Trophoblast cell (in vitro differentiated cells and primary cell): ENCODE results near the gene MVP.
A peak's percentile ranks its signal among the peaks of the same experiment; 100 is the strongest.

ENCODE experiments used
- DNase-seq, 2 donors: peaks; one replicate each; pipeline ENCODE4 v3.0.0-alpha.2; 2016
- H2AFZ ChIP-seq: 2 replicates; pipeline ENCODE4 v1.6.1; 2013; ENCODE audit warnings: low read length, moderate library complexity, mild to moderate bottlenecking; ENCODE audit not compliant: insufficient read depth, poor library complexity
- H2AK5ac ChIP-seq: 2 replicates; pipeline ENCODE4 v1.6.1; 2013; ENCODE audit warnings: mild to moderate bottlenecking, low read length
- H2BK120ac ChIP-seq: 2 replicates; pipeline ENCODE4 v1.6.1; 2013; ENCODE audit warnings: low read length, mild to moderate bottlenecking, moderate library complexity; ENCODE audit not compliant: insufficient read depth, poor library complexity
- H2BK12ac ChIP-seq: 2 replicates; pipeline ENCODE4 v1.6.1; 2013; ENCODE audit warnings: mild to moderate bottlenecking, low read length, moderate library complexity
- H2BK5ac ChIP-seq: 2 replicates; pipeline ENCODE4 v1.6.1; 2013; ENCODE audit warnings: low read length, low read depth, moderate library complexity, mild to moderate bottlenecking; ENCODE audit not compliant: poor library complexity
- H3K14ac ChIP-seq: 2 replicates; pipeline ENCODE4 v1.6.1; 2013; ENCODE audit warnings: mild to moderate bottlenecking, low read length
- H3K18ac ChIP-seq: 2 replicates; pipeline ENCODE4 v1.6.1; 2013; ENCODE audit warnings: mild to moderate bottlenecking, low read length
- H3K23ac ChIP-seq: 2 replicates; pipeline ENCODE4 v1.6.1; 2013; ENCODE audit warnings: low read length
- H3K27ac ChIP-seq: 2 replicates; pipeline ENCODE4 v1.5.1; 2013; ENCODE audit warnings: low read depth, mild to moderate bottlenecking, inconsistent platforms, low read length, moderate library complexity
- H3K27me3 ChIP-seq: 2 replicates; pipeline ENCODE4 v1.6.1; 2013; ENCODE audit warnings: inconsistent platforms, mild to moderate bottlenecking, low read length, moderate library complexity; ENCODE audit not compliant: insufficient read depth
- H3K36me3 ChIP-seq, 2 experiments: 1 replicate in 1 of 2; 2 replicates in 1 of 2; pipeline ENCODE4 v1.6.1; 2013; ENCODE audit warnings: low read length in 2 of 2, mild to moderate bottlenecking in 2 of 2, moderate library complexity in 1 of 2; ENCODE audit not compliant: insufficient read depth in 2 of 2, control insufficient read depth in 1 of 2
- H3K4ac ChIP-seq: 2 replicates; pipeline ENCODE4 v1.6.1; 2013; ENCODE audit warnings: low read depth, mild to moderate bottlenecking, low read length, moderate library complexity
- H3K4me1 ChIP-seq, 2 experiments: 1 replicate in 1 of 2; 2 replicates in 1 of 2; pipeline ENCODE4 v1.6.1; 2013; ENCODE audit warnings: low read length in 2 of 2, mild to moderate bottlenecking in 2 of 2, moderate library complexity in 1 of 2; ENCODE audit not compliant: insufficient read depth in 2 of 2, control insufficient read depth in 1 of 2
- H3K4me2 ChIP-seq: 2 replicates; pipeline ENCODE4 v1.6.1; 2013; ENCODE audit warnings: inconsistent platforms, mild to moderate bottlenecking, low read length, moderate library complexity
- H3K4me3 ChIP-seq: 2 replicates; pipeline ENCODE4 v1.5.1; 2013; ENCODE audit warnings: mild to moderate bottlenecking, low read depth, low read length, inconsistent platforms
- H3K79me1 ChIP-seq: one replicate; pipeline ENCODE4 v1.6.1; 2013; ENCODE audit warnings: low read length
- H3K79me2 ChIP-seq: 2 replicates; pipeline ENCODE4 v1.6.1; 2013; ENCODE audit warnings: low read length, mild to moderate bottlenecking; ENCODE audit not compliant: control insufficient read depth, insufficient read depth, poor library complexity
- H3K9ac ChIP-seq: 2 replicates; pipeline ENCODE4 v1.6.1; 2013; ENCODE audit warnings: mild to moderate bottlenecking, low read length
- H3K9me3 ChIP-seq: 2 replicates; pipeline ENCODE4 v1.6.1; 2013; ENCODE audit warnings: low read depth, mild to moderate bottlenecking, control low read depth, inconsistent platforms, low read length; ENCODE audit not compliant: insufficient read depth
- H4K12ac ChIP-seq: 2 replicates; pipeline ENCODE4 v1.6.1; 2013; ENCODE audit warnings: low read depth, mild to moderate bottlenecking, low read length, moderate library complexity
- H4K8ac ChIP-seq: 2 replicates; pipeline ENCODE4 v1.6.1; 2013; ENCODE audit warnings: low read depth, mild to moderate bottlenecking, low read length, moderate library complexity
- H4K91ac ChIP-seq: one replicate; pipeline ENCODE4 v1.6.1; 2013; ENCODE audit warnings: low read depth, mild to moderate bottlenecking, low read length, moderate library complexity
- WGBS: extraction: QIAGEN DNeasy Blood & Tissue Kit; methylation state at CpG from one replicate; pipeline ENCODE4 v1.1.7; 2013; ENCODE audit warnings: missing lambda C conversion rate; ENCODE audit not compliant: insufficient read length, insufficient coverage; ENCODE audit errors: extremely low coverage; 5-methylcytosine and 5-hydroxymethylcytosine counted together

The MVP gene

GRCh38 chr16:29802416-29802935 is 17.8 kb upstream of the MVP start:
- H3K9me3 ChIP-seq = peaks cover 1% of the 10 kb centered on the region
- H3K27me3 ChIP-seq = no peaks in the 10 kb centered on the region
- H3K4me1 ChIP-seq = peaks cover 6 to 7% of the 10 kb centered on the region in 2 experiments
- H3K36me3 ChIP-seq = peaks cover 51 to 57% of the 10 kb centered on the region in 2 experiments
- H2AFZ ChIP-seq = no peak overlapping the region
- H3K4me3 ChIP-seq = no peak overlapping the region
- peaks cover 14% of the 10 kb centered on the region for H3K79me1 ChIP-seq
- H4K12ac ChIP-seq = no peak overlapping the region
- H4K8ac ChIP-seq = no peak overlapping the region
- peaks cover 8% of the 10 kb centered on the region for H3K79me2 ChIP-seq
- no peak for DNase-seq
- no peak overlapping the region for H3K4ac ChIP-seq
- H3K9ac ChIP-seq = no peak overlapping the region
- H2BK12ac ChIP-seq = no peak overlapping the region
- no CpG with 5 or more reads among the region's 8 CpGs for WGBS
- H4K91ac ChIP-seq = no peak overlapping the region
- no peak overlapping the region for H2BK5ac ChIP-seq
- no peak overlapping the region for H2BK120ac ChIP-seq
- no peak overlapping the region for H3K14ac ChIP-seq
- no peak overlapping the region for H3K23ac ChIP-seq
- no peak overlapping the region for H3K4me2 ChIP-seq
- no peak overlapping the region for H3K18ac ChIP-seq
- no peak overlapping the region for H3K27ac ChIP-seq
- H2AK5ac ChIP-seq = no peak overlapping the region

- peaks cover 20% of the 10 kb centered on the region for H3K79me2 ChIP-seq
- H2BK12ac ChIP-seq = no peak overlapping the region
- no peak overlapping the region for H4K12ac ChIP-seq
- H4K91ac ChIP-seq = no peak overlapping the region
- H3K36me3 ChIP-seq = peaks cover 51 to 52% of the 10 kb centered on the region in 2 experiments
- H3K14ac ChIP-seq = no peak overlapping the region
- peaks cover 2% of the 10 kb centered on the region for H3K9me3 ChIP-seq
- H2BK120ac ChIP-seq = no peak overlapping the region
- no peak overlapping the region for H3K9ac ChIP-seq
- H3K27ac ChIP-seq = no peak overlapping the region
- no peak overlapping the region for H3K23ac ChIP-seq
- H2AK5ac ChIP-seq = no peak overlapping the region
- no peak overlapping the region for H3K4me3 ChIP-seq
- H3K27me3 ChIP-seq = no peaks in the 10 kb centered on the region
- no peak for DNase-seq
- no peak overlapping the region for H3K4me2 ChIP-seq
- no peak overlapping the region for H4K8ac ChIP-seq
- peaks cover 18% of the 10 kb centered on the region for H3K79me1 ChIP-seq
- no CpG with 5 or more reads among the region's 8 CpGs for WGBS
- peaks cover 10 to 13% of the 10 kb centered on the region in 2 experiments for H3K4me1 ChIP-seq
- no peak overlapping the region for H2AFZ ChIP-seq
- no peak overlapping the region for H3K4ac ChIP-seq
- H3K18ac ChIP-seq = no peak overlapping the region
- no peak overlapping the region for H2BK5ac ChIP-seq
Observed at GRCh38 chr16:29804020-29804419, 16.2 kb upstream of the MVP start.

GRCh38 chr16:29804455-29805231 is 15.6 kb upstream of the MVP start:
- H2AFZ ChIP-seq = peak overlapping the region; percentile 77
- peak overlapping the region; percentile 69 for H2AK5ac ChIP-seq
- H3K27me3 ChIP-seq = no peaks in the 10 kb centered on the region
- H3K9ac ChIP-seq = peak overlapping the region; percentile 85
- H3K27ac ChIP-seq = peak overlapping the region; percentile 86
- H2BK5ac ChIP-seq = peak overlapping the region; percentile 32
- H3K14ac ChIP-seq = peak overlapping the region; percentile 75
- H2BK12ac ChIP-seq = peak overlapping the region; percentile 27
- H4K8ac ChIP-seq = peak overlapping the region; percentile 89
- peak overlapping the region; percentile 72 for H4K12ac ChIP-seq
- peaks cover 4% of the 10 kb centered on the region for H3K9me3 ChIP-seq
- peaks cover 12 to 19% of the 10 kb centered on the region in 2 experiments for H3K4me1 ChIP-seq
- peak overlapping the region; percentile 27 for H2BK120ac ChIP-seq
- peaks cover 50 to 51% of the 10 kb centered on the region in 2 experiments for H3K36me3 ChIP-seq
- peak overlapping the region; percentile 97 for H3K4ac ChIP-seq
- DNase-seq = peak in 1 of 2 donors; percentile 41
- H3K79me2 ChIP-seq = peaks cover 22% of the 10 kb centered on the region
- H3K18ac ChIP-seq = peak overlapping the region; percentile 50
- H4K91ac ChIP-seq = peak overlapping the region; percentile 89
- no CpG with 5 or more reads among the region's 26 CpGs for WGBS
- peaks cover 18% of the 10 kb centered on the region for H3K79me1 ChIP-seq
- peak overlapping the region; percentile 71 for H3K4me3 ChIP-seq
- peak overlapping the region; percentile 77 for H3K4me2 ChIP-seq
- H3K23ac ChIP-seq = no peak overlapping the region

GRCh38 chr16:29805232-29806098 is 14.8 kb upstream of the MVP start:
- peak overlapping the region; percentile 27 for H2BK120ac ChIP-seq
- H2AFZ ChIP-seq = peak overlapping the region; percentile 77
- H3K9ac ChIP-seq = peak overlapping the region; percentile 85
- peaks cover 18 to 25% of the 10 kb centered on the region in 2 experiments for H3K4me1 ChIP-seq
- H3K79me1 ChIP-seq = peaks cover 18% of the 10 kb centered on the region
- H3K36me3 ChIP-seq = peaks cover 51 to 53% of the 10 kb centered on the region in 2 experiments
- peak overlapping the region; percentile 97 for H3K4ac ChIP-seq
- H3K27ac ChIP-seq = peak overlapping the region; percentile 86
- H2AK5ac ChIP-seq = peak overlapping the region; percentile 61
- peak overlapping the region; percentile 89 for H4K91ac ChIP-seq
- H4K12ac ChIP-seq = peak overlapping the region; percentile 72
- peaks cover 22% of the 10 kb centered on the region for H3K79me2 ChIP-seq
- H2BK12ac ChIP-seq = no peak overlapping the region
- H3K4me2 ChIP-seq = peak overlapping the region; percentile 77
- peak overlapping the region; percentile 75 for H3K14ac ChIP-seq
- H3K9me3 ChIP-seq = peaks cover 4% of the 10 kb centered on the region
- peak; percentile 97 to 98 for DNase-seq
- H3K27me3 ChIP-seq = no peaks in the 10 kb centered on the region
- peak overlapping the region; percentile 71 for H3K4me3 ChIP-seq
- H2BK5ac ChIP-seq = peak overlapping the region; percentile 32
- H3K23ac ChIP-seq = no peak overlapping the region
- peak overlapping the region; percentile 50 for H3K18ac ChIP-seq
- H4K8ac ChIP-seq = peak overlapping the region; percentile 89
- no CpG with 5 or more reads among the region's 103 CpGs for WGBS
